Measurements from ENCODE around the gene MGMT. TPM values are rescaled to one million over a fixed set of nuclear protein-coding genes. Genes with fewer than 3 reads are reported as not detected.

The MGMT gene
- total RNA-seq, 2 donors from 2014 or later = 18.3 to 25.5 TPM

DNA sequence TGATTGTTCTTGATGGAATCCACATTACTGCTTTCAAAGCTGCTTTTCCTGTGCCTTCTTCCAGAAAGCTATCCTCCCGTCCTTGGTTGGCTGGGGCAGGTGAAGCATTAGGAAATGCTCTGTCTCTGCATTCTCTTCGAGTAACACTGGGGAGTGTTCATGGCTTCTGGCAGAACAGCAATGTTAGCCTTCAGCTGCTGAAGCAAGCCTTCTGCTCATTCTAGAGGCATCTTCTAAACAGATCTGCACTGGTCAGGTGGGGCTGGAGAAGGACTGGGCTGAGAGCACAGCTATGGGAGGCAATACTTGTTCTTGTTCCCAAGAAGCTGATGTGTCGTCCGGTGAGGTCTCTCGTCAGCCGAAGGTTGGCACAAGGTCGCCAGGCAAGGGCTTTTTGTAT lies 80.6 kb downstream of the MGMT start:
- Histone ChIP-seq H3K36me3 (no peaks in the 10 kb centered on the region), H3K27me3 (replicated peaks; ENCODE audit: insufficient read depth) (no peaks in the 10 kb centered on the region), H3K4me1 (ENCODE audit: control insufficient read depth in 1 of 2, low read depth in 2 of 2) (no peaks in the 10 kb centered on the region), H3K27ac (no peak overlapping the region), H3K9me3 (no peaks in the 10 kb centered on the region), H3K4me3 (no peak overlapping the region)
- no peak for DNase-seq (ENCODE audit: low spot score)
- no peak for ATAC-seq (ENCODE audit: insufficient number of reproducible peaks, low FRiP score, low read depth)
- TF ChIP-seq, protein P1, sequence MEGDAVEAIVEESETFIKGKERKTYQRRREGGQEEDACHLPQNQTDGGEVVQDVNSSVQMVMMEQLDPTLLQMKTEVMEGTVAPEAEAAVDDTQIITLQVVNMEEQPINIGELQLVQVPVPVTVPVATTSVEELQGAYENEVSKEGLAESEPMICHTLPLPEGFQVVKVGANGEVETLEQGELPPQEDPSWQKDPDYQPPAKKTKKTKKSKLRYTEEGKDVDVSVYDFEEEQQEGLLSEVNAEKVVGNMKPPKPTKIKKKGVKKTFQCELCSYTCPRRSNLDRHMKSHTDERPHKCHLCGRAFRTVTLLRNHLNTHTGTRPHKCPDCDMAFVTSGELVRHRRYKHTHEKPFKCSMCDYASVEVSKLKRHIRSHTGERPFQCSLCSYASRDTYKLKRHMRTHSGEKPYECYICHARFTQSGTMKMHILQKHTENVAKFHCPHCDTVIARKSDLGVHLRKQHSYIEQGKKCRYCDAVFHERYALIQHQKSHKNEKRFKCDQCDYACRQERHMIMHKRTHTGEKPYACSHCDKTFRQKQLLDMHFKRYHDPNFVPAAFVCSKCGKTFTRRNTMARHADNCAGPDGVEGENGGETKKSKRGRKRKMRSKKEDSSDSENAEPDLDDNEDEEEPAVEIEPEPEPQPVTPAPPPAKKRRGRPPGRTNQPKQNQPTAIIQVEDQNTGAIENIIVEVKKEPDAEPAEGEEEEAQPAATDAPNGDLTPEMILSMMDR (IDR thresholded peaks at IDR 0.05) = no peak

DNA sequence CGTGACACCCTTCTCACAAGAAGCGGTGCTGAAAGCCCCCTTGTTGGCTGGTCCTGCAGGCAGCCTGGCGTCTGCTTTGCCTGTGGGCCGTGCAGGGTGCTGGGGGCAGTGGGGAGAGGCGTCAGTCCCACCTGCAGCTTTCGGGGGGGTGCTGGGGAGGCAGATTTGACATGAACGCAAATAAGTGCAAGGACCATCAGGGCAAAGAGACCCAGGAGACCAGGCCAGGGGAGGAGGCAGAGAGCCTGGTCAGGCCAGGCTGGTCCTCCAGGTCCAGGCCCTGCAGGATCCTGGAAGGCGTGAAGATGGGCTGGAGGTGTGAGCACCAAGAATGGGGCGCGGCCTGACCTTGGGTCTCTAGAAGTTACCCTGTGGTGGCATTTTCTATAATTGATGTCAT lies 81.6 kb downstream of the MGMT start:
- TF ChIP-seq, protein P1 (IDR thresholded peaks at IDR 0.05) = no peak
- DNase-seq (ENCODE audit: low spot score) = no peak
- no peak overlapping the region for H3K4me3 ChIP-seq
- H3K36me3 ChIP-seq = no peaks in the 10 kb centered on the region
- H3K4me1 ChIP-seq (ENCODE audit: control insufficient read depth in 1 of 2, low read depth in 2 of 2) = no peaks in the 10 kb centered on the region
- H3K27ac ChIP-seq = no peak overlapping the region
- no peak for ATAC-seq (ENCODE audit: insufficient number of reproducible peaks, low FRiP score, low read depth)
- H3K9me3 ChIP-seq = no peaks in the 10 kb centered on the region
- no peaks in the 10 kb centered on the region for H3K27me3 ChIP-seq (replicated peaks; ENCODE audit: insufficient read depth)

DNA sequence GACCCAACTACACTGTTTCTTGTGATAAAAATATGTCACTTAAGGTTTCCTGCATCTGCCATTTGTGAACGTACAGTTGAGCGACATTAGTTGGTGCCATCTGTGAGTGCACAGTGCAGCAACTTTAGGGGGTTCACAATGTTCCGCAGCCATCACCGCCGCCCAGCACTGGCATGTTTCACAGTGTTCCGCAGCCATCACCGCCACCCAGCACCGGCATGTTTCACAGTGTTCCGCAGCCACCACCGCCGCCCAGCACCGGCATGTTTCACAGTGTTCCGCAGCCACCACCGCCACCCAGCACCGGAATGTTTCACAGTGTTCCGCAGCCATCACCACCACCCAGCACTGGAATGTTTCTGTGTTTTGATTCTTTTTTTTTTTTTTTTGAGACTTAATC lies 83.0 kb downstream of the MGMT start:
- Histone ChIP-seq H3K4me1 (ENCODE audit: control insufficient read depth in 1 of 2, low read depth in 2 of 2) (no peaks in the 10 kb centered on the region), H3K27me3 (replicated peaks; ENCODE audit: insufficient read depth) (no peaks in the 10 kb centered on the region), H3K4me3 (no peak overlapping the region), H3K9me3 (no peaks in the 10 kb centered on the region), H3K27ac (no peak overlapping the region), H3K36me3 (peaks cover 3% of the 10 kb centered on the region)
- ATAC-seq (ENCODE audit: insufficient number of reproducible peaks, low FRiP score, low read depth) (no peak), DNase-seq (ENCODE audit: low spot score) (no peak)
- TF ChIP-seq, protein P1 (IDR thresholded peaks at IDR 0.05) = no peak

DNA sequence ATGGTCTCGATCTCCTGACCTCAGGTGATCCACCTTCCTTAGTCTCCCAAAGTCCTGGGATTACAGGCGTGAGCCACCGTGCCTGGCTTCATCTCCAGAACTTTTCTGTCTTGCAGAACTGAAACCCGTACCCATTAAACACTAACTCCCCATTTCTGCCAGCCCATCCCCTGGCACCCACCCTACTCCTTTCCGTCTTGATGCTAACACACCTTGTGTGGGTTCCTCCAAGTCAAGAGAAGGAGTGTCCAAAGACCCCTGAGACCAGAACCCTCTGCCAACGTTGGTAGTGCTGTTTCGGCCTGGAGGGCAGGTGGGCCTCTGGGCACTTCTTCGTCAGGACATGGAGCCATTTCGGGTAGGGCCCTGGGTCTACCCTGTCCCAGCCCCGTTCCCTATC lies 83.6 kb downstream of the MGMT start:
- no peak for DNase-seq (ENCODE audit: low spot score)
- Histone ChIP-seq H3K27me3 (replicated peaks; ENCODE audit: insufficient read depth) (no peaks in the 10 kb centered on the region), H3K9me3 (no peaks in the 10 kb centered on the region), H3K4me3 (no peak overlapping the region), H3K36me3 (peaks cover 3% of the 10 kb centered on the region), H3K4me1 (ENCODE audit: control insufficient read depth in 1 of 2, low read depth in 2 of 2) (no peaks in the 10 kb centered on the region), H3K27ac (no peak overlapping the region)
- ATAC-seq (ENCODE audit: insufficient number of reproducible peaks, low FRiP score, low read depth) = no peak
- TF ChIP-seq, protein P1 (IDR thresholded peaks at IDR 0.05) = no peak

DNA sequence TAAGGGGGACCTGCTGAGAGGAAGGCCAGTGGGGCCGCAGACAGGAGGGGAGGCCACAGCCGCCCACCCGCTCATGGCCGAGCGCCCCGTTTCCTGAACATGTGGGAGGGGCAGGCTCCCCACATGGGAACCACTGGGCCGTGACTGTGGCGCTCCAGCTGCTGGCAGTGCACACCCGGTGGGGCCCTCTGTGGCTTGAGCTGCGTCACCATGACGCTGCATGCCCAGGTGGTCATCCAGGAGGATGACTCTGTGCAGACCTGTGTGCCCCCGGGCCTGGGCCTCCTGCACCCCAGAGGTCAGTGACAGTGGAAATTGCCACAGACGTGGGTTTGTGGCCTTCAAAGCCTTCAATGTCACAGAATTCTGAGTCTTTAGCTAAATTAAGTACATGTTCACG lies 85.1 kb downstream of the MGMT start:
- no peak for ATAC-seq (ENCODE audit: insufficient number of reproducible peaks, low FRiP score, low read depth)
- peaks cover 3% of the 10 kb centered on the region for H3K36me3 ChIP-seq
- H3K4me3 ChIP-seq = no peak overlapping the region
- H3K27me3 ChIP-seq (replicated peaks; ENCODE audit: insufficient read depth) = no peaks in the 10 kb centered on the region
- no peaks in the 10 kb centered on the region for H3K9me3 ChIP-seq
- TF ChIP-seq, protein P1 (IDR thresholded peaks at IDR 0.05) = no peak
- H3K27ac ChIP-seq = no peak overlapping the region
- DNase-seq (ENCODE audit: low spot score) = no peak
- no peaks in the 10 kb centered on the region for H3K4me1 ChIP-seq (ENCODE audit: control insufficient read depth in 1 of 2, low read depth in 2 of 2)
